HG03460 (cell line): ENCODE results near the gene NT5C.
"Not testable (repeated sequence)": the region's sequence is repeated elsewhere in the genome, so short reads cannot be mapped to it uniquely, and the experiment has no call there.

Experiments used
- ATAC-seq: cut with Tn5 transposase; IDR thresholded peaks from one replicate; pipeline ENCODE4 v1.9.1; 2021; ENCODE audit not compliant: unreplicated experiment

NT5C gene

DNA sequence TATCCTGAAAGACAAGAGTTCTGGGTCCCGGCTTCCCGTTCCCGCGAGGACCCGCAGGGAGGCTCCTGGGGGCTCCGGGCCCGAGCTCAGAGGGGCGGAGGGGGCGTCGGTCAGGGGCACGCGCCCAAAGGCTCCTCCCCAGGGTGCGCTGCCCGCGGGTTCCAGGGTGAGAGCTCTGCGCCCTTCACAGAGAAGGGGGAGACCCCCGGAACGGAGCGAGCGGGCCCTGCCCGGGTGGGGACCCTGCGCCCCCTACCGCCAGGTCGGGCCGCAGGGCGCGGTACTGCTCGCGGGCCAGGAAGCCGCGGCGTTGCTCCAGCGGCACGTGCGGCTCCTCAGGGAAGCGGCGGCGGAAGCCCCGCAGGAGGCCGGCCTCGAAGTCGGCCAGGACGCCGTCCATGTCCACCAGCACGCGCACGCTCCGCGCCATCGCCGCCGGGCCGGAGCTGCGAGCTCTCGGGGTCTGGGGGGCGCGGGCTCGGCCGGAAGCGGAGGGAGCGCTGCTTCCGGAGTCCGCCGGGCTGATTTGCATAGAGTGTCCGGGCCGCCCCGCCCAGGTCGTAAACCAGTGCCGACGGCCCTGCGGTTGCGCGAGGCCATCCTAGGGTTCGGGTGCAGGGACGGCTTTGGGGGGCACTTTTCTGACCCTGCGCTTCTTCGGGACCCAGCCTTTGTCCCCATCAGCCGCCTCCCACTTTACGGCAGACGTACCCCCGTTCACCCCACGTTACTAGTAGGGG, at the start of gene NT5C:
Gene NT5C, minus strand, starts transcription at position 465 of the 740 bp plus-strand sequence. Its CDS starts 35 bp downstream, at position 430.
- peak; percentile 80 for ATAC-seq

DNA sequence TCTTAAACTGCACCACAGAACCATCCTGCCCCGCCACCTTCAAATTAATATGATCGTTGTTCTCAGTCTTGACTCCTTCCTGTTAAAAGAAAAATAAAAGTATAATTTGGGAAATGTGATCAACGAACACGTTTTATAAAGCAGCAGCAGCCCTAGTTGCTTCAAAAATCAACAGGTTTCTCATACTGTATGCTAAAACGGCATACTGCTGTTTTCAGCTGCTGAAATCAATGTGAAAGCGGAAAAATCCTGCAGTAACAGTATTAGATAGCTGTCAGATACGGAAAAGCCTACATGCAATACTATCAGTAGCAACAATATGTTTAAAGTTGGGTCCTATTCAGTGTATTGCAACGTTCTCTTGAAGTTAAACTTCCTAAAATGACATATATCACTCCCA, 49.6 kb upstream of the NT5C start:
- no peak for ATAC-seq

DNA sequence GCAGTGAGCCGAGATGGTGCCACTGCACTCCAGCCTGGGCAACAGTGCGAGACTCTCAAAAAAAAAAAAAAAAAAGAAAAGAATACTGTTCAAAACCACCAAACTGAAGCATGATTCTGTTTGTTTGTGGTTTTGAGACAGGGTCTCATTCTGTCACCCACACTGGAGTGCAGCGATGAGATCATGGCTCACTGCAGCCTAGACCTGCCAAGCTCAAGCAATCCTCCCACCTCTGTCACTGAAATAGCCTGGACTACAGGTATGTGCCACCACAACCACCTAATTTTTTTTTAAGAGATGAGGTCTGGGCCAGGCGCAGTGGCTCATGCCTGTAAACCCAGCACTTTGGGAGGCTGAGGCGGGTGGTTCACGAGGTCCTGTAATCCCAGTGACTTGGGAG, 46.9 kb upstream of the NT5C start:
- no peak for ATAC-seq

DNA sequence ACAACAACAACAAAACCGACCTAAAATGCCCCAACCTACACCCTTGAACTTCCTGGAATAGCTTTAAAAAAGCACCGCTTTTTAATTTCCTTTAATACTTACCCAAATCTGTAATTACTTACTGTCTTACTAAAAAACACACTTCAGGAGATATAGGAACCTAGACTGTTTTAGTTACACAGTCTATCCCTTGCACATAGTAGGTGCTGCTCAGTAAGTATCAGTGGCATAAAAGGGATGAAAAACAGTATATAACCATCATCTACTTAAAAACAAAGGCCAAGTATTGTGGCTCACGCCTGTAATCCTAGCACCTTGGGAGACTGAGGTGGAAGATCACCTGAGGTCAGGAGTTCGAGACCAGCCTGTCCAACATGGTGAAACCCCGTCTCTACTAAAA, 45.1 kb upstream of the NT5C start:
- ATAC-seq: no peak

DNA sequence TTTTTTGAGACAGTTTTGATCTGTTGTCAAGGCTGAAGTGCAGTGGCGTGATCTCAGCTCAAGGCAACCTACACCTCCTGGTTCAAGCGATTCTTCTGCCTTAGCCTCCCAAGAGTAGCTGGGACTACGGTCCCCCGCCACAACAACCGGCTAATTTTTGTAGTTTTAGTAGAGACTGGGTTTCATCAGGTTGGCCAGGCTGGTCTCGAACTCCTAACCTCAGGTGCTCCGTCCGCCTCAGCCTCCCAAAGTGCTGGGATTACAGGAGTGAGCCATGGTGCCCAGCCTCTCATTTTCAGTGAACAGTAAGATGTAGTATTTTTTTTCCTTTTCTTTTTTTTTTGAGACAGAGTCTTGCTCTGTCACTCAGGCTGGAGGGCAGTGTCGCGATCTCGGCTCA, 43.5 kb upstream of the NT5C start:
- no peak for ATAC-seq

DNA sequence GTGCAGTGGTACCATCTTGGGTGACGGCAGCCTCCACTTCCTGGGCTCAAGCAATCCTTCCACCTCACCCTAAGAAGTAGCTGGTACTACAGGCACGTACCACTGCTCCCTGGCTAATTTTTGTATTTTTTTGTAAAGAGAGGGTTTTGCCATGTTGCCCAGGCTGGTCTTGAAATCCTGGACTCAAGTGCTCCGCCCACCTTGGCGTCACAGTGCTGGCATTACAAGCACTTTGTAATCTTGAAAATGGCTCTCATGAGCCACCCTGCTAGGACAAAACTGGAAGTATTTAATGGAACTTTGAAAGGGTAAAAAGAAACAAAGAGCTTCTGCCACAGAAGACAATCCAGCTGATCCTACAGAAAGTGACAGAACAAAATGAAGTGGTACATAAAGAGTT, 42.0 kb upstream of the NT5C start:
- no peak for ATAC-seq

DNA sequence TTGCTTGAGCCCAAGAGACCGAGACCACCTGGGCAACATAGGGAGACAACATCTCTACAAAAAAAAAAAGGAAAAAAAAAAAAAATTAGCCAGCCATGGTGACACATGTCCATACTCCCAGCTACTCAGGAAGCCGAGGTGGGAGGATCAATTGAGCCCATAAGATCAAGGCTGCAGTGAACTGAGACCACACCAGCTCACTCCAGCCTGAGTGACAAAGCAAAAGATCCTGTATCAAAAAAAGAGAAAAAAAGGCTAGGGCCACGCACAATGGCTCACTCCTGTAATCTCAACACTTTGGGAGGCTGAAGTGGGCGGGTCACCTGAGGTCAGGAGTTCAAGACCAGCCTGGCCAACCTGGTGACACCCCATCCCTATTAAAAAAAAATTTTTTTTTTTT, 37.5 kb upstream of the NT5C start:
- ATAC-seq: no peak

DNA sequence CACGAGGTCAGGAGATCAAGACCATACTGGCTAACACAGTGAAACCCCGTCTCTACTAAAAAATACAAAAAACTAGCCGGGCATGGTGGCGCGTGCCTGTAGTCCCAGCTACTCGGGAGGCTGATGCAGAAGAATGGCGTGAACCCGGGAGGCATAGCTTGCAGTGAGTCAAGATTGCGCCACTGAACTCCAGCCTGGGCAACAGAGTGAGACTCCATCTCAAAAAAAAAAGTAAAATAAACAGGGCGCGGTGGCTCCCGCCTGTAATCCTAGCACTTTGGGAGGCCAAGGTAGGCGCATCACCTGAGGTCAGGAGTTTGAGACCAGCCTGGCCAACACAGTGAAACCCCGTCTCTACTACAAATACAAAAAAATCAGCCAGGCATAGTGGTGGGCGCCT, 33.1 kb upstream of the NT5C start:
- not testable (repeated sequence) for ATAC-seq

DNA sequence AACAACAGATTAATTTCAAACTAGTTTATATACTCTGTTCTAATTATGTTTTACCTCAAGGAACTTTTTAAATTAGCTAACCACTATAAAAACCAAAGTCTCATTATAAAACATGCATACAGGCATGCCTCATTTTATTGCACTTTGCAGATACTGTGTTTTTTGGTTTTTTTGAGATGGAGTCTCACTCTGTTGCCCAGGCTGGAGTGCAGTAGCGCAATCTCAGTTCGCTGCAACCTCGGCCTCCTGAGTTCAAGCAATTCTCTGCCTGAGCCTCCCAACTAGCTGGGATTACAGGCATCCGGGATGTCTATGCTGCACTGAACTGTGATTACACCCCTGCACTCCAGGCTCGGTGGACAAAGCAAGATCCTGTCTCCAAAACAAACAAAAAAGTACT, 31.5 kb upstream of the NT5C start:
- ATAC-seq: no peak

DNA sequence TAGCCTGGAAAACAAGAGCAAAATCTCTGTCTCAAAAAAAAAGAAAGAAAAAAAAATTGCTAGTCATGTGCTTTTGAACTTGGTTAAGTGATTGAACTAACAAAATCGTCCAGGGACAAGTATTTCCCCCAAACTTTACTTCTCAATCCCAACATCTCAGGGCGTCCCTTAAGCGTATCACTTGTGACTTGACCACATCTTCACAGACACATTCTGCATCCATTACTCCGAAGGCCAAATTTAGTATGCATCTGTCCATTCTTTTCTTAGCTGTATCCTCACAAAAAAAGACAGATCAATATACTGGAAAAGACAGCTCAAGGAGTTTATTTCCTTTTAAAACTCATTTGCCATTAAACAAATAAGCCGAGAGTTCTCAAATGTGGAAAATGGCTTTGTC, 28.7 kb upstream of the NT5C start:
- no peak for ATAC-seq

DNA sequence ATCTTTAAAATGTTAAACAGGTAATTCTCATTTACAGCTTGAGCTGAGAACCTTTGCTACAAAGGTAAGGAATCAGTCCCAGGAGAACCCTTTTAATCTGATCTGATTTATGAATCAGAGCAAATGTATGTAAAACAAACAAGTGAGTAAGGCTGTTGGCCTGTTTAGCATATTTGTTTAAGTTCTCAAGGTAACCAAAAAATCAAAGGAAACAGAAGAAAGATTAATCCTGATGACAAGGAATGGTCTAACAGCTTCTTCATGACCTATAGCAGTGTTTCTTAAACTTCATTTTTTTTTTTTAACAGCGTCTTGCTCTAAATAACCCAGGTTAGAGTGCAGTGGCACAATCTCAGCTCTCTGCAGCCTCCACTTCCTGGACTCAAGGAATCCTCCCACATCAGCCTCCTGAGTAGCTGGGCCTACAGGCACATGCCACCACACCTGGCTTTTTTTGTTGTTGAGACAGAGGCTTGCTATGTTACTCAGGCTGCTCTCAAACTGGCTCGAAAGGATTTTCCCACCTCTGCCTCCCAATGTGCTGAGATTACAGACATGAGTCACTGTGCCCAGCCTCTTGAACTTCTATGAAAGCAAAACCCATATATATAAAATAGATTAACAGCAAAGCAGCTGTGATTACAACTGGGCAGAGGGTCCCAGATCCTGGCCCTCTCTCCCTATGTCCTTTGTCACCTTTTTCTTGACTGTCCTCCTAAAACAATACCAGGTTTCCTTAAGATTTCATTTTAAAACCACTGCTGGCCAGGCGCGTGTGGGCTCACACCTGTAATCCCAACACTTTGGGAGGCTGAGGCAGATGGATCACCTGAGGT, 27.9 kb upstream of the NT5C start:
- no peak for ATAC-seq

DNA sequence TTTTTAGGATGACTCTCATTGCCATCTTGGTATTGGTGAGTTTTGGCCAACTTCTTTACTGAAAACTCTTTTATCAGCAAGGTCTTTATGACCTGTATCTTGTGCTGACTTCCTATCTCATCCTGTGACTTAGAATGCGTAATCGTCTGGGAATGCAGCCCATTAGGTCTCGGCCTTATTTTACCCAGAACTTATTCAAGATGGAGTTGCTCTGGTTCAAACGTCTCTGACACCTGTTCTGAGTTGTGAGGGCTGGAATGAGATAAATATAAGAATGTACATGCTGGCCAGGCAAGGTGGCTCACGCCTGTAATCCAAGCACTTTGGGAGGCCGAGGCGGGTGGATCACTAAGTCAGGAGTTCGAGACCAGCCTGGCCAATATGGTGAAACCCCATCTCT, 26.9 kb upstream of the NT5C start:
- ATAC-seq: not testable (repeated sequence)

DNA sequence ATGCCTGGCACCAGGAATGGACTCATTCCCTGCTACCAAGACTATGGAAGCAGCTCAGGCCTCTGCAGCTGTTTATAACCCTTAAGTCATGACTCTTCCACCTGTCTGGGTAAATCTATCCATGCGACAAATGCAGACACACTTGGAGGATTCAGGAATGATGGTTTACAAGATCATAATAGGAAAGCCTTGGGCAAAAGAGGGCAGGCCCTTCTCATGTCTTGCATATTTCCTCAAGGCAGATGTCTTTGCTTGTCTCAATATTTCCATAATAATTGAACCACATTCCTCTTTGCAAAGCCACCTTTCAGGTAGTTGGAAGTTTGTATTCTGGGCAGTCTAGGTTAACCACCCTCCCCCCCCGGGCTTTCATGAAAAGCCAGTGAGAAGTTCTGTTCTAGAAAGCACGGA, 23.7 kb upstream of the NT5C start:
- no peak for ATAC-seq

DNA sequence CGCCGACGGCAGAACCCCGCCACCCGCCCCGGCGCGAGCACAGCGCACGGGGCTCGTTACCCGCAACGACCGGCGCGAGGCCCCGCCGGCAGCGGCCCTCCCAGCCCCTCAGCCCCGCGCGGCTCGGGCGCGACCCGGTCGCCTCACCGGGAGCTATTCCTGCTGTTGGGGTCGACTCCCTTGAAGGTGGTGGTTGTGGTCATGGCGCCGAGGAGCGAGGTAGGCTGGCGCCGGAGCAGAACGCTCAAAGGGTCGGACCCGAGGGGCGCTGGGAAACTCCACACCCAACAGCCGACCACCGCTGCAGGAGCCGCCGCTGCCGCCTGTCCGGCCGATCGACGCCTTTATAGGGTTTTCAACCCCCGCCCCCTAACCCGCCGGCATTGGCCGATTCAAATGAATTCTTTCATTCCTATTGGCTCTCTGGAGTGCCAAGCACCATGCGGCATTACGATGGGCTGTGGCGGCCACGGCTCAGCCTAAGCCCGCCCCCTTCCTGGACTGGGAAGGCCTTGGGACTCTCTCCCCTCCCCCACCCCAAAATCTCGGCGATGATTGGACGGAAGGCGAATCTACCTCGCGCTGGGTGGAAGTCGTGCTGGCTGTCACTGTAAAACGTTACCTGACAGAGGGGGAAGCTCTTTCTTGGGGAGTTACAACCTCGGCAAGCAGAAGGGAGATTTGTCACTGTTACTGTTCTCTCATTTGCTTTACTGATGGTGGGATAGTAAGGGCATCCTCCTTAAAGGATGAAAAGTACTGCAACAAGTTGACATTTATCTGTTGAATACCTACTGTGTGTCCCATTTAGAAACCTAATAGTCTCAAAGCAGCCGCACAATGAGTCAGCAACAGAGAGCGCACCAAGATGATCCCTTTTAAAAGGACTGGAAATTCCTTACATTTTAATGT, 22.9 kb upstream of the NT5C start, which contains the start of gene JPT1:
Gene JPT1, minus strand, starts transcription at position 318 of the 912 bp plus-strand sequence. Its CDS starts 115 bp downstream, at position 203.
- ATAC-seq: peak; percentile 94

DNA sequence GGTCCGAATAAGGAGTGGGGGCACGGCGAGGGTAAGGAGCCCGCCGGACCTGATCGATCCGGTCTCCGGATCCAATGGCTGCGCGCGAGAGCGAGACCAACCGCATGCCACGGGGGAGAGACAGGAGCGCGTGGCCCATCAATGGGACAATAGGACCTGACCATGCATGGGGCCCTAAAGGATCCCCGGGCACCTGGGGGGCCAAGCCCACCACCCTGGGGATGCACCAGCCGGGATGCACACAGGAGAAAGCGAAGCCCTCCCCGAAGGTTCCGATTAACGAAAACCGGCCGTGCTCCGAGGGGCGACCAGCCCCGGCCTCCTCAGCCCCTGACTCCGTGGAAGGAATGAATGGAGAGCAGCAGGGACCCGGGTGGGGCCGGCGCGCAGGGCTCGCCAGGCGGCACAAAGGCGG, 22.2 kb upstream of the NT5C start:
- ATAC-seq: peak; percentile 4

DNA sequence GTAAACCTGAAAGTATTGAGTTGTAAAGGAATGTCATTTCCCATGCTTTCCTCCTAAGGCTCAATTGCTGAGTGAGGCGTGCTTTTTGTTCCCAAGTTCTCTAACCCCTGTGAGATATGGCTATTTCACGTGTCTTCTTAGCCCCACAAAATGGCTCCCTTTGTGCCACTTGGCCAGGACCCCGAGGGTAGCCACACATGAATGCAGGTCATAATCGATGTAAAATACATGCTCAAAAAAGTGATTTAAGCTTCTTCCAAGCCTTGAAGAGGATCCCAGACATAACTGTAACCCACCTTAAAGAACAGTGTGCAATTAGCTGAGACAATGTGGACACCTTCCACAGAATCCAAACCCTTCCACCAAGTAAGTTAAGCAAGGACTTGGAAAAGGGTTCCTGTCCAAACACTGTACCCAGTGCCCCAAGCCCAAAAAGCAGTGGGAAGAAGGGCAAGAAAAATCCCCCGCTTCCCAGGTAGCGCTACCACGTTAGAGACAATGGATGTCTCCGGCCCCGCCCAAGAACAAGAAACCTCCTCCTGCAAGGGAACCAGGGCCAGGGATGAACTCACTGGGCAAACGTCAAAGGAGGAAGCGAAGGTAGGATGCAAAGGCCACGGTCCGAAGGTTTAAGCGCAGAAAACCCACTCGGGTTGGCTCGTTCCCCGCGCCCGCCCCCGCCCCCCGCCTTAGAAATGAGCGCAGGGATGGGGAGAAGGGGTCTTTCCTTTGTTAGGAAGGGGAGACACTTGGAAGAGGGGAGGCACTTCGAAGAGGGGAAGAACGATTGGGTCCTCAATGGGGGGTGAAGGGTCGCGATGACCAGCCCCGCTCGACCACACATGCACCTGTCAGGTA, 21.6 kb upstream of the NT5C start:
- no peak for ATAC-seq

DNA sequence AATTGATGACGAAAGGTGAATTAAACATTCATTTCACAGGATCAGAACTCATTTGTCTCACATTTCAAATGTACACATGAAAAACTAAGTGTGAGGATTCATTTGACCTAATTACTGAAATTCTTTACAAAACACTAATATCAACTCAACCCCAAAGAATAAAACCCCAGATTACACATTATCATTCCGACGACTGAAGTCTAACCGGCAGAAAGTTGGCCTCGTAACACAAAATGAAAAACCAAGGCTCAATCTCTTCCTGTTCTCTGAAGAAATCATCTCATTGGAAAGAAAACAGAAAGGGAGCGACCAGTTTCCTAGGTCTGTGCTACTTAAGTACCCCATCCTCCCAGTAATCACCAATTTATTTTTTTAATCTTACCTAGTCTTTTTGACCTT, 21.0 kb upstream of the NT5C start:
- ATAC-seq: no peak

DNA sequence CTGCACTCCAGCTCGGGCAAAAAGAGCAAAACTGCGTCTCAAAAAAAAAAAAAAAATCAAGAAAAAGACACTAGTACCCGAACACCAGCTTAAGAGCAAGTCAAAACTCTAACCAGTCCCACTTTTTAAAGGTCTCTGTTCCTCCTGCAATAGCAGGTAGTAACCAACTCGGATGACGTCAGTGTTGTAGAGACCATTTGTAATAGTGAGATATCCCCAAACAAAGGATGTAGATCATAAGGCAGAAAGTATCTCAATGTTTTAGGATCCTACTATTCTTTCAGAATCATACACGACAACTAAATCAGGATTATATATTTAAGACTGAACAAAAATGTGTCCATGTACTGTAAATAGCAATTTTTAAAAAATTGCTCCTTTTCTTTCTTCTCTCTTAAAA, 20.4 kb upstream of the NT5C start:
- no peak for ATAC-seq

DNA sequence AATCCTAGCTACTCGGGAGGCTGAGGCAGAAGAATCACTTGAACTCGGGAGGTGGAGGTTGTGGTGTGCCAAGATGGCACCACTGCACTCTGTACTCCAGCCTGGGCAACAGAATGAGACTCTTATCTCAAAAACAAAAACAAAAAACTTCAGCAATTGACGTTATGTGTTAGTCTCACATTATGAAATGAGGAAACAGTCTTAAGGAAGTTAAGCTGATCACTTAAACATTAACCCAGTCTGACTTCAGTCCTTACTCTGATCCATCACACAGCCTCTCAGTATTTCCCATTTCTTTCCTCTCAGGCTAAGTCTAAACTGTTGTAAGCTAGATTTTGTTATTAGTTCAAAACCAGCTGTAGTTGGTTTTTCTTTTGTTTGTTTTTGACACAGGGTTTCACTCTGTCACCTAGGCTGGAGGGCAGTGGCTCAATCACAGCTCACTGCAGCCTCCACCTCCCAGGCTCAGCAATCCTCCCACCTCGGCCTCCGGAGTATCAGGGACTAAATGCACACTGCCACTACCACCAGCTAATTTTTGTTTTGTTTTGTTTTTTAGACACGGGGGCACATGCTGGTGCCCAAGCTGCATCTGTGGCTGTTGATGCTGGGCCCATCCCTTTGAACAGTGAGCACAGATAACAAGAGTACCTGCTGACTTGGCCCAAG, 16.5 kb upstream of the NT5C start:
- ATAC-seq: no peak

DNA sequence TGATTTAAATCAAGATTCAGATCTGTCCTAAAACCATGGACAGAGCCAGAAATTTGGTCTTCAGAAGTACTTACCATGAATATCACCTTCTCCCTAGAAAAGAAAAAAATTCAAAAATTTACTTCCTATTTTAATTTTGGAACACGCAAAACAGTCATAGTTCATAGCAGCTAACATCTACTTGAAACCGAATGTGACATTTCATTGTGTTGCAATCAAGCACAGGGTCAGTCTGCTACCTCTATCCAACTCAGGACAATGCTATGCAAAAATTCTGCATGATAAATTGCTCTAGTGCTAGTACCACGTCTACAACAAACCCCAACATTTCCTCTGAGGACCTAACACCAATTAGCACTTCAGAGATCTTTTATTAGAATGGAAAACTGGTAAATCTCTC, 15.1 kb upstream of the NT5C start:
- ATAC-seq: no peak
